GM19463 (cell line): ENCODE data around the gene URB2.
"Not testable (repeated sequence)": the region's sequence is repeated elsewhere in the genome, so short reads cannot be mapped to it uniquely, and the experiment has no call there.

Experiments used
- ATAC-seq: cut with Tn5 transposase; IDR thresholded peaks from one replicate; pipeline ENCODE4 v1.9.1; 2021; ENCODE audit warnings: mild to moderate bottlenecking, moderate library complexity; ENCODE audit not compliant: unreplicated experiment

The URB2 gene

GRCh38 chr1:229613938-229614337 lies 12.1 kb upstream of the URB2 start:
- no peak for ATAC-seq

DNA sequence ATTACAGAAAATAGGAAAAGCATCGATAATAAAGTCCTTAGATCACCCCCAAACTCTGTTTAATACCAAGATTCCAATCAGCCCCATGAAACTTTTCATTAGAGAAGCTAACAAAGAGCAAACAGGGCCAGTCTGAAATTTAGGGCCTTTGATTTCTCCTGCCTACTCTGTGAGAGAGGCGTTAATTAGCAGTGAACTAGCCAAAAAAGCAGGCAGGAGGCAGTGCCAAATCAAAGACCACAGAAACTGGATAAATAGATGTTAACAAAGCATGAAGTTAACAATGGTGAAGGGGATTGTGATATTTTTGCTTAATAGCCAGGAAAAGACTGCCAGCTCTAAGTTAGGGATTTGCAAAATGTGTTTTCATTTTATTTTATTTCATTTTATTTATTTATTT lies 11.3 kb upstream of the URB2 start:
- no peak for ATAC-seq

- no peak for ATAC-seq
These were observed 8.5 kb upstream of the URB2 start for GRCh38 chr1:229617351-229618100.

DNA sequence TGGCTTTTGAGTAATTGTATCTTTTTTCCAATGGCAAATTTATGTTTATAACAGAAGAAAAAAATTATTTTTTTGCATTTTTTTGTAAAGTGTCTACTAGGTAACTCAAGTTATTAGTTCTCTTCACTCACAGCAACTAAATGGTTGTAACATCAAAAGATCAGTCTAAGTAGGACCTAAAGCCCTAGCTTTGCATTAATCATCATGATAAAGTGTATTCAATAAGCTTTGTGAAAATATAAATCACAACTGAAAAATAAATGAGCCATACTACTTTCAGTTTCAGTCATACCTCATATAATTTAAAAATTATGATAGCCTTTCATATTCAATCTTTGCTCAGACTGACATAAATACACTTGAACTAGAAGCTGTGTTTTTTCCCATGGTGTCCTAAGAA lies 7.0 kb upstream of the URB2 start:
- no peak for ATAC-seq

DNA sequence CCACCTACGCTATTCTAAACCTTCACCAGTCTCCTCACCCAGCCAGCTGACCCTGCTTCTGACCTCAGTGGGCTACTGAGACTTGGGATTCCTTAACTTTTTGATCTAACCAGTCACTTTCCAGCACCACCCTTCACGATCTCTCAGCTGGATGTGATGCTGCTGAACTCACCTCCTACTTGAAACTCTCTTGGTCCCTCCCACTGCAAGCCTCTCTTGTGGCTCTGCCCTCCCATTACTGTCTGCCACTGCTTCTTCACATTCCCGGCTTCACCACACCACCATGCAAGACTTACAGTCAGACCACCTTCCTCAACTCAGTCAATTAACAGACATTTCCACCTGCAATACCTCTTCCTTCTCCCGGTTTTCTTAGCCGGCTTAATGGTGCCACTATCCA lies 6.4 kb upstream of the URB2 start:
- ATAC-seq = no peak

- ATAC-seq = no peak
These were observed 5.2 kb upstream of the URB2 start for GRCh38 chr1:229620876-229621275.

DNA sequence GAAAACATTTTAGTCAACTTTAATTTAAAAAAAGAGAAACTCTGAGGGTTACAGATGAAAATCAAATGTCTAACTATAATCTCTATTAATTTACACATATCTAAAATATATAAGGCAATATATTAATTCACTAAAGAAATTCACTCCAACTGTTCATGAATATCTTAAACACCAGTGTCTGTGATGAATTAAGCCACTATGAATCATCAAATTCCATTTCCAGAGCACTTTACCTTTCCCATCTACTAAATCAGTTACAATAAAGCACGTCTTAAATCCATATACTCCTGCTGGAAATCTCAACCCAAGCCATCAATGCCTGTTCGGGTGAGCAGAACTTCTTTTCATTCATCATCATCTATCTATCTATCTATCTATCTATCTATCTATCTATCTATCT lies 4.4 kb upstream of the URB2 start:
- ATAC-seq = no peak

- not testable (repeated sequence) for ATAC-seq
These were observed 3.4 kb upstream of the URB2 start for GRCh38 chr1:229622641-229623120.

GRCh38 chr1:229623225-229623624 lies 2.8 kb upstream of the URB2 start:
- ATAC-seq = no peak

DNA sequence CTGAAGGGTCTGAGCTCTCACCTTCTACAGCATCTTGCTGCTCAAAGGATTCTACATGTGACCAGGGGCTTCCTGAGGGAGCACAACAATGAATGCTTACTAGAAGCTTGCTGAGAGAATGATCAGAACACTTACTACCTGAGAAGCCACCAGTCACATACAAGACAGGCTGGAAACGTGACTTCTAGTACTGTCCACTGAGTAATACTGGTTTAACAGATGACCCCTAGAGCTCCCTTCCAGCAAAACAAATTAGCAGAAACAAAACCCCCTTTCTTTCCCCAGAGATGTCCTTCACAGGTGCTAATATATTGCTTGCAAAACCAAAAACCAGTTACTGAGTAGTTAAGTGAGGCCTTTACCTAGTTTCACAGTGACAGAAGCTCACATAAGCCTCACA lies 2.2 kb upstream of the URB2 start:
- ATAC-seq = no peak

- no peak for ATAC-seq
These were observed 1.5 kb upstream of the URB2 start for GRCh38 chr1:229624521-229625070.

- peak; percentile 32 for ATAC-seq
These were observed 754 bp upstream of the URB2 start for GRCh38 chr1:229625071-229625914.

DNA sequence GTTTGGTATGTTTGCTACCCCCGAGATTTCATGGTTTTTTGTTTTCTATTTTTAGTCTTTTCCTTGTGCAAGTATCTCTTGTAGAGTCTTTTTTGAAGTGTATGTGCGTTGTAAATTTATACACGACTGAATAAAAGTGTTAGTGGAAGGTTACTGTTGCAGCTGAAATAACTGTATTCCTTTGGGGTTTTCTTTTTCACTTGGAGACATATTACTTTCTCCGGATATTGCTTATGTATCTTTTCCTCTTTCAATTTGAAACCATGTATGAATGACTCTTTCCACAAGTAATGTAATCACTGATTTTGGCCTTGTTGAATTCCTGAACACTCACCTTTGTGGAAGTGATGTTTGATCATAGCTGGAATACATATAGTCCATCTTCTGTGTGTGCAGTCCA lies 956 bp downstream of the URB2 start:
- ATAC-seq = no peak

DNA sequence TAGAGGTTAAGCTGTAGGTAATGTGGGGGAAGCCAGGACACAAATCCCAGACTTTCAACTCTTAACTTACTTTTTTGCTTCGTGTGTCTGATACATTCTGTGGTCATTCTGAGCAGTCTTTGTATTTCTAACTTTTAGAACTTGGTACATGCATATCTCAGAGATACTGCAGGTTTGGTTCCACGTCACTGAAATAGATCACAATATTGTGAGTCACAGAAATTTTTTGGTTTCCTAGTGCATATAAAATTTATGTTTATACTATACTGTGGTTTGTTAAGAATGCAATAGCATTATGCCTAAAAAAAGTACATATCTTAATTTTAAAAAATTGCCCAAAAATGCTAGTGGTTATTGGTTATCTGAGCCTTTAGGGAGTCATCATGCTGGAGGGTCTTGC lies 3.2 kb downstream of the URB2 start:
- no peak for ATAC-seq

DNA sequence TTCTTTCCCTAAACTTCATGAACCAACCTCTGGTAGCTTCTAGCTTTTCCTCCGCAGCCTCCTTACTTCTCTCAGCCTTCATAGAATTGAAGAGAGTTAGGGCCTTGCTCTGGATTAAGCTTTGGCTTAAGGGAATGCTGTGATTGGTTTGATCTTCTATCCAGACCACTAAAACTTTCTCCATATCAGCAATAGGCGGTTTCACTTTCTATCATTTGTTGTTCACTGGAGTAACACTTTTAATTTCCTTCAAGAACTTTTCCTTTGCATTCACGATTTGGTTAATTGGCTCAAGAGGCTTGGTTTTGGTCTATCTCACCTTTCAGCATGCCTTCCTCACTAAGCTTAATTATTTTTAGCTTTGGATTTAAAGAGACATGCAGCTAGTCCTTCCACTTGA lies 5.1 kb downstream of the URB2 start:
- no peak for ATAC-seq

- ATAC-seq = no peak
These were observed 5.9 kb downstream of the URB2 start for GRCh38 chr1:229631966-229632365.

DNA sequence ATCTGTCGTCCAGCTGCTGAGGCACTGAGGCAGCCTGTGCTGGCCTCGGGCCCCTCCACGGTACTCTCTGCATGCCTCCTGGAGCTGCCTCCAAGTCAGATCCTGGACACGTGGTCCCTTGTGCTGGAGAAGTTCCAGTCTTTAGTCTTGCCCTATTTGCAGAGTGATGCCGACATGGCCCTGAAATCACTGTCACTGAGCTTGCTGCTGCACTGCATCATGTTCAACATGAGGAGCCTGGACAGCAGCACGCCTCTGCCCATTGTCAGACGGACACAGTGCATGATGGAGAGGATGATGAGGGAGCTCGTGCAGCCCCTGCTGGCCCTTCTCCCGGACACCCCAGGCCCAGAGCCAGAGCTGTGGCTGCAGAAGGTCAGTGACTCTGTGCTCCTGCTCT lies 10.0 kb downstream of the URB2 start:
- no peak for ATAC-seq

GRCh38 chr1:229637746-229638145 lies 11.7 kb downstream of the URB2 start:
- ATAC-seq = no peak

GRCh38 chr1:229640455-229640854 lies 14.4 kb downstream of the URB2 start:
- ATAC-seq = no peak

- no peak for ATAC-seq
These were observed 15.3 kb downstream of the URB2 start for GRCh38 chr1:229641306-229641705.

- ATAC-seq = no peak
These were observed 16.3 kb downstream of the URB2 start for GRCh38 chr1:229642376-229642775.

DNA sequence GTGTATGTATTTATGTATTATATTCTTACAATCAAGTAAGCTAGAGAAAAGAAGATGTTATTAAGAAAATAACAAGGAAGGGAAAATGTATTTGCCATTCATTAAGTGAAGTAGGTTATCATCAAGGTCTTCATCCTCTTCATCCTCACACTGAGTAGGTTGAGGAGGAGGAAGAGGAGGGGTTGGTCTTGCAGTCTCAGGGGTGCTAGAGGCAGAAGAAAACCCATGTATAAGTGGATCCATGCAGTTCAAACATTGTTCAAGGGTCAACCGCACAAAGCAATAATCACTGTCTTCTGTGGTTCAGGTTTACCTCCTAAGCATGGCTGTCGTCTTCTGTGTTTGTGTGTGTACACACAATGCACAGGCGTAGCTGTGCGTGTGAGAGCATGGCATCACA lies 16.9 kb downstream of the URB2 start:
- ATAC-seq = no peak
